ENCODE data around the gene IFRD2. TPM values are rescaled to one million over a fixed set of nuclear protein-coding genes. Genes with fewer than 3 reads are reported as not detected.

Gene IFRD2
- total and polyA plus RNA-seq, 3 experiments from 2014 or later, result 66.8 to 192 (median 191) TPM

GRCh38 chr3:50327943-50328691 is 35.9 kb upstream of the IFRD2 start, which contains the start of gene TUSC2:
Gene TUSC2, minus strand, starts transcription at chr3:50328223. Its CDS starts 124 bp downstream, at chr3:50328099.
- no peaks in the 10 kb centered on the region for H3K27me3 ChIP-seq (ENCODE audit: insufficient read depth, low read length, poor library complexity, severe bottlenecking)
- peak; percentile 92 to 96 (median 93) for DNase-seq
- CTCF ChIA-PET, result interaction anchor here (0.7 to 2.5 kb wide), 9 partner anchors 9 to 135 kb away, joined by 3 to 19 read pairs (median 4); partner anchors contain the start of genes IFRD2 and RASSF1
- peak within 1 kb of the TSS; percentile 77 to 96 (median 94) for H3K27ac Mint-ChIP-seq
- H3K4me3 Mint-ChIP-seq, result peak within 1 kb of the TSS; percentile 82 to 97 (median 91)
- H3K4me1 ChIP-seq (ENCODE audit: insufficient read depth, low read length), result peaks cover 19% of the 10 kb centered on the region
- peaks cover 0 to 57% (median 0%) of the 10 kb centered on the region in 3 donors for H3K36me3 Mint-ChIP-seq
- peaks cover 26 to 47% (median 31%) of the 10 kb centered on the region in 3 donors for H3K4me1 Mint-ChIP-seq
- H3K9me3 ChIP-seq (ENCODE audit: low read length), result no peaks in the 10 kb centered on the region
- no peaks in the 10 kb centered on the region for H3K9me3 Mint-ChIP-seq
- H3K27me3 Mint-ChIP-seq, result peaks cover 0 to 1% of the 10 kb centered on the region in 2 donors
- H3K4me3 ChIP-seq (ENCODE audit: low read length), result peak within 1 kb of the TSS; percentile 70
- peaks cover 32% of the 10 kb centered on the region for H3K36me3 ChIP-seq (ENCODE audit: insufficient read depth, low read length)
- POLR2A ChIA-PET, result interaction anchor here (0.6 to 3.9 kb wide), 11 partner anchors 9 to 1058 kb away, joined by 3 to 57 read pairs (median 6); partner anchors contain the start of genes CYB561D2, HYAL3, IFRD2 and NAA80
- H3K27ac ChIP-seq (ENCODE audit: low read depth, low read length), result peak within 1 kb of the TSS; percentile 71

- no peak for DNase-seq
- peaks cover 18% of the 10 kb centered on the region for H3K4me1 ChIP-seq (ENCODE audit: insufficient read depth, low read length)
- Mint-ChIP-seq H3K36me3 (peaks cover 0 to 53% (median 0%) of the 10 kb centered on the region in 3 donors), H3K27me3 (peaks cover 0 to 1% of the 10 kb centered on the region in 2 donors), H3K4me1 (peaks cover 23 to 43% (median 26%) of the 10 kb centered on the region in 3 donors), H3K27ac (peak overlapping the region; percentile 15 to 96 (median 86)), H3K9me3 (no peaks in the 10 kb centered on the region), H3K4me3 (peak overlapping the region; percentile 82 to 97 (median 91))
- ChIA-PET CTCF (interaction anchor here (0.7 to 2.5 kb wide), 8 partner anchors 8 to 134 kb away, joined by 3 to 19 read pairs (median 4); partner anchors contain the start of genes IFRD2 and RASSF1), POLR2A (interaction anchor here (0.8 to 3.9 kb wide), 4 partner anchors 10 to 35 kb away, joined by 5 to 57 read pairs (median 8); partner anchors contain the start of genes HYAL3, IFRD2, NAA80 and RASSF1)
- H3K9me3 ChIP-seq (ENCODE audit: low read length), result no peaks in the 10 kb centered on the region
- H3K27me3 ChIP-seq (ENCODE audit: insufficient read depth, low read length, poor library complexity, severe bottlenecking), result no peaks in the 10 kb centered on the region
- peaks cover 26% of the 10 kb centered on the region for H3K36me3 ChIP-seq (ENCODE audit: insufficient read depth, low read length)
- peak overlapping the region; percentile 70 for H3K4me3 ChIP-seq (ENCODE audit: low read length)
- peak overlapping the region; percentile 71 for H3K27ac ChIP-seq (ENCODE audit: low read depth, low read length)
These were observed 34.9 kb upstream of the IFRD2 start for GRCh38 chr3:50327129-50327528.

- Mint-ChIP-seq H3K9me3 (no peaks in the 10 kb centered on the region), H3K36me3 (peaks cover 0 to 44% (median 0%) of the 10 kb centered on the region in 3 donors), H3K27ac (peak overlapping the region in 6 of 8 donors; percentile 29 to 70 (median 60)), H3K27me3 (peaks cover 0 to 1% of the 10 kb centered on the region in 2 donors), H3K4me1 (peaks cover 20 to 38% (median 24%) of the 10 kb centered on the region in 3 donors), H3K4me3 (peak overlapping the region; percentile 32 to 97 (median 45))
- H3K4me1 ChIP-seq (ENCODE audit: insufficient read depth, low read length), result peaks cover 22% of the 10 kb centered on the region
- H3K27me3 ChIP-seq (ENCODE audit: insufficient read depth, low read length, poor library complexity, severe bottlenecking), result no peaks in the 10 kb centered on the region
- H3K27ac ChIP-seq (ENCODE audit: low read depth, low read length), result no peak overlapping the region
- no peaks in the 10 kb centered on the region for H3K9me3 ChIP-seq (ENCODE audit: low read length)
- CTCF ChIA-PET, result interaction anchor here (1.4 to 3.3 kb wide), 2 partner anchors 11 to 67 kb away, joined by 3 to 22 read pairs; no protein-coding TSS in a partner anchor
- no peak overlapping the region for H3K4me3 ChIP-seq (ENCODE audit: low read length)
- POLR2A ChIA-PET, result interaction anchor here (3.9 kb wide), 1 partner anchor 11 kb away, joined by 57 read pairs; no protein-coding TSS in a partner anchor
- peaks cover 21% of the 10 kb centered on the region for H3K36me3 ChIP-seq (ENCODE audit: insufficient read depth, low read length)
- DNase-seq, result no peak
These were observed 33.9 kb upstream of the IFRD2 start for GRCh38 chr3:50326182-50326541.

- ChIA-PET CTCF (interaction anchor here (1.0 to 3.3 kb wide), 4 partner anchors 11 to 26 kb away, joined by 3 to 22 read pairs (median 12); partner anchors contain the start of genes HYAL3 and NAA80), POLR2A (interaction anchor here (3.9 kb wide), 1 partner anchor 12 kb away, joined by 57 read pairs; no protein-coding TSS in a partner anchor)
- Histone ChIP-seq H3K4me1 (ENCODE audit: insufficient read depth, low read length) (peaks cover 24% of the 10 kb centered on the region), H3K27me3 (ENCODE audit: insufficient read depth, low read length, poor library complexity, severe bottlenecking) (no peaks in the 10 kb centered on the region), H3K27ac (ENCODE audit: low read depth, low read length) (no peak overlapping the region), H3K36me3 (ENCODE audit: insufficient read depth, low read length) (peaks cover 15% of the 10 kb centered on the region), H3K9me3 (ENCODE audit: low read length) (no peaks in the 10 kb centered on the region), H3K4me3 (ENCODE audit: low read length) (no peak overlapping the region)
- Mint-ChIP-seq H3K27me3 (peaks cover 0 to 1% of the 10 kb centered on the region in 2 donors), H3K9me3 (no peaks in the 10 kb centered on the region), H3K27ac (peak overlapping the region in 5 of 8 donors; percentile 45 to 80 (median 66)), H3K36me3 (peaks cover 0 to 41% (median 0%) of the 10 kb centered on the region in 3 donors), H3K4me3 (peak overlapping the region in 3 of 7 donors; percentile 47 to 85 (median 76)), H3K4me1 (peaks cover 20 to 40% (median 26%) of the 10 kb centered on the region in 3 donors)
- no peak for DNase-seq
These were observed 33.4 kb upstream of the IFRD2 start for GRCh38 chr3:50325497-50326181.

- CTCF ChIA-PET, result interaction anchor here (1.0 to 3.3 kb wide), 11 partner anchors 11 to 131 kb away, joined by 3 to 22 read pairs (median 4); partner anchors contain the start of genes HYAL3 and NAA80
- H3K27me3 Mint-ChIP-seq, result peaks cover 0 to 1% of the 10 kb centered on the region in 2 donors
- H3K9me3 ChIP-seq (ENCODE audit: low read length), result no peaks in the 10 kb centered on the region
- peaks cover 25 to 45% (median 31%) of the 10 kb centered on the region in 3 donors for H3K4me1 Mint-ChIP-seq
- peaks cover 11% of the 10 kb centered on the region for H3K36me3 ChIP-seq (ENCODE audit: insufficient read depth, low read length)
- no peak overlapping the region for H3K27ac ChIP-seq (ENCODE audit: low read depth, low read length)
- no peak for DNase-seq
- POLR2A ChIA-PET, result no interaction called here
- no peaks in the 10 kb centered on the region for H3K27me3 ChIP-seq (ENCODE audit: insufficient read depth, low read length, poor library complexity, severe bottlenecking)
- peak overlapping the region in 3 of 7 donors; percentile 47 to 85 (median 76) for H3K4me3 Mint-ChIP-seq
- H3K9me3 Mint-ChIP-seq, result no peaks in the 10 kb centered on the region
- peaks cover 0 to 35% (median 0%) of the 10 kb centered on the region in 3 donors for H3K36me3 Mint-ChIP-seq
- no peak overlapping the region for H3K4me3 ChIP-seq (ENCODE audit: low read length)
- peak overlapping the region in 5 of 8 donors; percentile 33 to 80 (median 70) for H3K27ac Mint-ChIP-seq
- peaks cover 29% of the 10 kb centered on the region for H3K4me1 ChIP-seq (ENCODE audit: insufficient read depth, low read length)
These were observed 32.9 kb upstream of the IFRD2 start for GRCh38 chr3:50325113-50325480.

- POLR2A ChIA-PET, result interaction anchor here (2.0 kb wide), 1 partner anchor 13 kb away, joined by 6 read pairs; no protein-coding TSS in a partner anchor
- peaks cover 6% of the 10 kb centered on the region for H3K36me3 ChIP-seq (ENCODE audit: insufficient read depth, low read length)
- H3K9me3 ChIP-seq (ENCODE audit: low read length), result no peaks in the 10 kb centered on the region
- H3K27ac Mint-ChIP-seq, result peak overlapping the region; percentile 31 to 89 (median 64)
- peaks cover 0 to 1% of the 10 kb centered on the region in 2 donors for H3K27me3 Mint-ChIP-seq
- H3K27ac ChIP-seq (ENCODE audit: low read depth, low read length), result no peak overlapping the region
- no peaks in the 10 kb centered on the region for H3K27me3 ChIP-seq (ENCODE audit: insufficient read depth, low read length, poor library complexity, severe bottlenecking)
- H3K36me3 Mint-ChIP-seq, result peaks cover 0 to 30% (median 0%) of the 10 kb centered on the region in 3 donors
- H3K9me3 Mint-ChIP-seq, result no peaks in the 10 kb centered on the region
- peak; percentile 39 to 75 (median 50) for DNase-seq
- peak overlapping the region in 2 of 7 donors; percentile 5 to 85 for H3K4me3 Mint-ChIP-seq
- CTCF ChIA-PET, result interaction anchor here (0.8 to 3.3 kb wide), 18 partner anchors 8 to 130 kb away, joined by 3 to 22 read pairs (median 4); partner anchors contain the start of genes HYAL3 and NAA80
- no peak overlapping the region for H3K4me3 ChIP-seq (ENCODE audit: low read length)
- peaks cover 30 to 51% (median 36%) of the 10 kb centered on the region in 3 donors for H3K4me1 Mint-ChIP-seq
- H3K4me1 ChIP-seq (ENCODE audit: insufficient read depth, low read length), result peaks cover 35% of the 10 kb centered on the region
These were observed 32.3 kb upstream of the IFRD2 start for GRCh38 chr3:50324351-50325112.

Data from CD8-positive, alpha-beta memory T cell (primary cell).